Measurements from ENCODE around the gene WWOX.

WWOX gene

GRCh38 chr16:78737630-78738029 lies 638.2 kb downstream of the WWOX start:
- no peaks in the 10 kb centered on the region for H3K4me1 ChIP-seq (ENCODE audit: control insufficient read depth, insufficient read depth, low read length)
- no peaks in the 10 kb centered on the region for H3K36me3 ChIP-seq (ENCODE audit: control insufficient read depth in 2 of 2, insufficient read depth in 2 of 2, low read length in 2 of 2)
- H3K9me3 ChIP-seq (ENCODE audit: control insufficient read depth in 2 of 2, low read length in 2 of 2) = no peaks in the 10 kb centered on the region
- no peaks in the 10 kb centered on the region for H3K27me3 ChIP-seq (ENCODE audit: control insufficient read depth in 1 of 2, insufficient read depth in 2 of 2, low read length in 2 of 2)
- H3K9ac ChIP-seq (ENCODE audit: low read length in 2 of 2) = no peak overlapping the region
- H3K4me3 ChIP-seq (ENCODE audit: low read length in 2 of 2) = no peak overlapping the region
- no peak overlapping the region for H3K27ac ChIP-seq (ENCODE audit: low read length)

GRCh38 chr16:78738557-78738956 lies 639.1 kb downstream of the WWOX start:
- Histone ChIP-seq H3K36me3 (ENCODE audit: control insufficient read depth in 2 of 2, insufficient read depth in 2 of 2, low read length in 2 of 2) (no peaks in the 10 kb centered on the region), H3K4me3 (ENCODE audit: low read length in 2 of 2) (no peak overlapping the region), H3K9ac (ENCODE audit: low read length in 2 of 2) (no peak overlapping the region)

DNA sequence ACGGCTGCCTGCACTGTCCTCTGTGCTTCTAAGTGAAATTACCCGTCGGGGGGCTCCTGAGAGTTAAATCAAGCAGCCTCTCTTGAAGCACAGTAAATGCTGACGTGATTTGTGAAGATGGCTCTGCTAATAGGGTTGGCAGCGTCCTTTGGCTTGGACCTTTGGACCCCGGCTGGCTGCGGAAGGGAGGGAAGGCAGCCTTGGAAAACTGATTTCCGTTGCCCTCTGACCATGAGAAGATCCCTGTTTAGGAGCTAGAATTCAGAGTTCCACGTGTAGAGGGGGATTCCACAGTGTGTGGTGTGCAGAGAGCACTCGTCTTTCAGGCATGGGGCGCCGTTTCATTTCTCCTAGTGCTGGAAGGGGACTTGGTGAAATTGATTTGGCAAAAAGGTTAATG lies 640.8 kb downstream of the WWOX start:
- Histone ChIP-seq H3K27ac (ENCODE audit: low read length) (no peak overlapping the region), H3K27me3 (ENCODE audit: control insufficient read depth in 1 of 2, insufficient read depth in 2 of 2, low read length in 2 of 2) (no peaks in the 10 kb centered on the region), H3K4me3 (ENCODE audit: low read length in 2 of 2) (no peak overlapping the region), H3K9ac (ENCODE audit: low read length in 2 of 2) (no peak overlapping the region), H3K36me3 (ENCODE audit: control insufficient read depth in 2 of 2, insufficient read depth in 2 of 2, low read length in 2 of 2) (no peaks in the 10 kb centered on the region), H3K4me1 (ENCODE audit: control insufficient read depth, insufficient read depth, low read length) (peaks cover 7% of the 10 kb centered on the region), H3K9me3 (ENCODE audit: control insufficient read depth in 2 of 2, low read length in 2 of 2) (no peaks in the 10 kb centered on the region)

More at GRCh38 chr16:78738557-78738956, 639.1 kb downstream of the WWOX start:
- no peaks in the 10 kb centered on the region for H3K27me3 ChIP-seq (ENCODE audit: control insufficient read depth in 1 of 2, insufficient read depth in 2 of 2, low read length in 2 of 2)
- no peaks in the 10 kb centered on the region for H3K9me3 ChIP-seq (ENCODE audit: control insufficient read depth in 2 of 2, low read length in 2 of 2)
- no peak overlapping the region for H3K27ac ChIP-seq (ENCODE audit: low read length)
- H3K4me1 ChIP-seq (ENCODE audit: control insufficient read depth, insufficient read depth, low read length) = peaks cover 3% of the 10 kb centered on the region

GRCh38 chr16:78742501-78743283 lies 643.2 kb downstream of the WWOX start:
- Histone ChIP-seq H3K4me3 (ENCODE audit: low read length in 2 of 2) (peak overlapping the region; percentile 31 to 66), H3K36me3 (ENCODE audit: control insufficient read depth in 2 of 2, insufficient read depth in 2 of 2, low read length in 2 of 2) (no peaks in the 10 kb centered on the region), H3K27me3 (ENCODE audit: control insufficient read depth in 1 of 2, insufficient read depth in 2 of 2, low read length in 2 of 2) (no peaks in the 10 kb centered on the region), H3K9ac (ENCODE audit: low read length in 2 of 2) (peak overlapping the region in 1 of 2 donors; percentile 21), H3K9me3 (ENCODE audit: control insufficient read depth in 2 of 2, low read length in 2 of 2) (no peaks in the 10 kb centered on the region), H3K27ac (ENCODE audit: low read length) (no peak overlapping the region), H3K4me1 (ENCODE audit: control insufficient read depth, insufficient read depth, low read length) (peaks cover 13% of the 10 kb centered on the region)

- no peak overlapping the region for H3K9ac ChIP-seq (ENCODE audit: low read length in 2 of 2)
- no peaks in the 10 kb centered on the region for H3K27me3 ChIP-seq (ENCODE audit: control insufficient read depth in 1 of 2, insufficient read depth in 2 of 2, low read length in 2 of 2)
- H3K9me3 ChIP-seq (ENCODE audit: control insufficient read depth in 2 of 2, low read length in 2 of 2) = no peaks in the 10 kb centered on the region
- no peak overlapping the region for H3K4me3 ChIP-seq (ENCODE audit: low read length in 2 of 2)
- no peaks in the 10 kb centered on the region for H3K36me3 ChIP-seq (ENCODE audit: control insufficient read depth in 2 of 2, insufficient read depth in 2 of 2, low read length in 2 of 2)
- peaks cover 13% of the 10 kb centered on the region for H3K4me1 ChIP-seq (ENCODE audit: control insufficient read depth, insufficient read depth, low read length)
- H3K27ac ChIP-seq (ENCODE audit: low read length) = no peak overlapping the region
Observed at GRCh38 chr16:78743556-78743955, 644.1 kb downstream of the WWOX start.

DNA sequence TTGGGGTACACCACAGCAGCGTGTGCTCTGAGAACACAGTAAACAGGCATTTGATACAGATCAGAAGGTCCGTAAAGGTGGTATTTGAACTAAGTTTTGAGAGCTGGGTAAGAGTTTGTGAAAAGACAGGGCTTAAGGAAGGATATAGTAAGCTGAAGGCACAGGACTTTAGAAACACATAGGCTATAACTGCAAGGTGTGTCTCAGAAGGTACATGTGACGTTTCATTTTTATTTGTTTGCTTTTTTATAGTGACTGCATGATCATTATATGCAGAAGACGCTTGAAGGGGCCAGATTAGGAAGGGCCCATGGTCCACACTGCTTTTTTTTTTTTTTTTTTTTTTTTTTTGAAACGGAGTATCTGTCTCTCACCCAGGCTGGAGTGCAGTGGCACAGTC lies 644.6 kb downstream of the WWOX start:
- H3K36me3 ChIP-seq (ENCODE audit: control insufficient read depth in 2 of 2, insufficient read depth in 2 of 2, low read length in 2 of 2) = no peaks in the 10 kb centered on the region
- no peak overlapping the region for H3K4me3 ChIP-seq (ENCODE audit: low read length in 2 of 2)
- peaks cover 13% of the 10 kb centered on the region for H3K4me1 ChIP-seq (ENCODE audit: control insufficient read depth, insufficient read depth, low read length)
- no peaks in the 10 kb centered on the region for H3K9me3 ChIP-seq (ENCODE audit: control insufficient read depth in 2 of 2, low read length in 2 of 2)
- H3K27me3 ChIP-seq (ENCODE audit: control insufficient read depth in 1 of 2, insufficient read depth in 2 of 2, low read length in 2 of 2) = no peaks in the 10 kb centered on the region
- H3K9ac ChIP-seq (ENCODE audit: low read length in 2 of 2) = no peak overlapping the region
- no peak overlapping the region for H3K27ac ChIP-seq (ENCODE audit: low read length)

DNA sequence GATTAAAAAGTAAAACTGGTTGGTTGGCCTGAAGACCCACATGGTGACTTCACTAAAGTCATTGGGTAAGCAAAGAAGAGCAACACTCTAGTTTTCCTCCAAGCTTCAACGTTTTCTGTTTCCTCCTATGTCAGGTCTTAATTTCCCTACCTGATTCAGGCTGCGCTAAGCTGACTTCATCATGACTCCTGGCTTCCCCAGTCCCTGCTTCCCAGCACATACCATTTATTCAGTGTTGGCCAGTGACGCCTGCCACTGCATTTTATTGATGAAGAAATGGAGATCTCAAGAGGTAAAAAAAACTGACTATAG lies 645.3 kb downstream of the WWOX start:
- no peaks in the 10 kb centered on the region for H3K9me3 ChIP-seq (ENCODE audit: control insufficient read depth in 2 of 2, low read length in 2 of 2)
- H3K4me3 ChIP-seq (ENCODE audit: low read length in 2 of 2) = no peak overlapping the region
- H3K27me3 ChIP-seq (ENCODE audit: control insufficient read depth in 1 of 2, insufficient read depth in 2 of 2, low read length in 2 of 2) = no peaks in the 10 kb centered on the region
- peaks cover 13% of the 10 kb centered on the region for H3K4me1 ChIP-seq (ENCODE audit: control insufficient read depth, insufficient read depth, low read length)
- H3K27ac ChIP-seq (ENCODE audit: low read length) = no peak overlapping the region
- H3K36me3 ChIP-seq (ENCODE audit: control insufficient read depth in 2 of 2, insufficient read depth in 2 of 2, low read length in 2 of 2) = no peaks in the 10 kb centered on the region
- H3K9ac ChIP-seq (ENCODE audit: low read length in 2 of 2) = no peak overlapping the region

DNA sequence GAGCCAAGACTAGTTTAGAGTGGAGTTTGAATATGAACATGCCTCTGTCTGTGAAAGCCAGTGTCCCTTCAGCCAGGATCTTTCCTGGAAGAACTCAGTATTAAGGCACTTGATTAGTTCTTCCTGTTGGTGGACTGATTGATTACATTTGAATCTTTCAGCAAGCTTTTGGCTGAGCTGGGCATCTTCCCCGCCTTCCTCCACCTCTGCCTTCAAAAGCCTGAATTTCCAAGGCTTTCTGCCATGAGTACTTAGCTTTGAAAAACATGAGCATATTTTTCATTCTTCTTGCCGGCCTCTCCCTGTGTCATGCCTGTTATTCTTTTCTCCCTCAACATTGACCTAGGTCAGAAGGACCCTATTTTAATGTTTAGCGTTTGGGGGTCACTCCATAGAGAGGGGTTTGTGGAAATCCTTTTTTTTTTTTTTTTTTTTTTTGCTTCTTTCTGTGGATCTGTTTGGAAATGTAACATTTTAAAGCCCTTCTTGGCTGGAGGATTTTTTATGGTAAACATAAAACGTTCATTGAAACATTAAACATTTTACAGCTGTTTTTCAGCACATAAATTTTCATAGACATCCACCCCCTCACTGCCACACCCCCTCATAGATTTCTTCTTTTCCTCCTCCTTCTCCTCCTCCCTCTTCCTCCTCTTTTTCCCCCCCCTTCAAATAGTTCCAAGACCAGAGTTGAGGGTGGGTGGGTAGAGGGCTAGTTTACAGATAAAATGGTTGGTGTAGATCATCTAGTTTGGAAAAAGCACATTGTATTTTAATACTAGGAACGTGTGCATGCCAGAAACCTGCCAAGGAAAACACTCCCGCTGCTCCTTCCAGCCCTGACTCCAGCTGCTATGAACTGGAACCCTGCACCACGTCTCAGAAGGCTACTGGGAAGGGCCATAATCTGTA lies 645.9 kb downstream of the WWOX start:
- Histone ChIP-seq H3K9ac (ENCODE audit: low read length in 2 of 2) (no peak overlapping the region), H3K27me3 (ENCODE audit: control insufficient read depth in 1 of 2, insufficient read depth in 2 of 2, low read length in 2 of 2) (no peaks in the 10 kb centered on the region), H3K4me1 (ENCODE audit: control insufficient read depth, insufficient read depth, low read length) (peaks cover 13% of the 10 kb centered on the region), H3K4me3 (ENCODE audit: low read length in 2 of 2) (no peak overlapping the region), H3K9me3 (ENCODE audit: control insufficient read depth in 2 of 2, low read length in 2 of 2) (no peaks in the 10 kb centered on the region), H3K27ac (ENCODE audit: low read length) (no peak overlapping the region), H3K36me3 (ENCODE audit: control insufficient read depth in 2 of 2, insufficient read depth in 2 of 2, low read length in 2 of 2) (no peaks in the 10 kb centered on the region)

DNA sequence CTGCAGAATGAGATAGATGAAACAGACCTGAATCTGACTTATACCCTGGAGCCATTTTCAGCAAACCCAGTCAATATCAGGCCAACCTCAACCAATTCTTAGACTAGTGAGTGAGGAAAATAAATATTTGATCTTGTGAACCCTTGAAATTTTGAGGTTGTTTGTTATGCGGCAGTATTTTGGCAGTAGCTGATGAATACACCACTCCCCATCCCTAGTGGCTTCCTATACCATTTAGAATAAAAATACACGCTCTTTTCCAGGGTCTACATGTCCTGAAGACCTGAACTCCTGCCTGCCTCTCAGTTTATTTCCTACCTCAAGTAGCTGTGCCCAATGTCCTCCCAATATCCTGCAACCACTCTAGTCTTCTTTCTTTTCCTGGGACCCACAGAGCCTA lies 647.3 kb downstream of the WWOX start:
- peaks cover 13% of the 10 kb centered on the region for H3K4me1 ChIP-seq (ENCODE audit: control insufficient read depth, insufficient read depth, low read length)
- no peaks in the 10 kb centered on the region for H3K9me3 ChIP-seq (ENCODE audit: control insufficient read depth in 2 of 2, low read length in 2 of 2)
- H3K27ac ChIP-seq (ENCODE audit: low read length) = no peak overlapping the region
- no peak overlapping the region for H3K4me3 ChIP-seq (ENCODE audit: low read length in 2 of 2)
- no peaks in the 10 kb centered on the region for H3K27me3 ChIP-seq (ENCODE audit: control insufficient read depth in 1 of 2, insufficient read depth in 2 of 2, low read length in 2 of 2)
- H3K9ac ChIP-seq (ENCODE audit: low read length in 2 of 2) = no peak overlapping the region
- no peaks in the 10 kb centered on the region for H3K36me3 ChIP-seq (ENCODE audit: control insufficient read depth in 2 of 2, insufficient read depth in 2 of 2, low read length in 2 of 2)

DNA sequence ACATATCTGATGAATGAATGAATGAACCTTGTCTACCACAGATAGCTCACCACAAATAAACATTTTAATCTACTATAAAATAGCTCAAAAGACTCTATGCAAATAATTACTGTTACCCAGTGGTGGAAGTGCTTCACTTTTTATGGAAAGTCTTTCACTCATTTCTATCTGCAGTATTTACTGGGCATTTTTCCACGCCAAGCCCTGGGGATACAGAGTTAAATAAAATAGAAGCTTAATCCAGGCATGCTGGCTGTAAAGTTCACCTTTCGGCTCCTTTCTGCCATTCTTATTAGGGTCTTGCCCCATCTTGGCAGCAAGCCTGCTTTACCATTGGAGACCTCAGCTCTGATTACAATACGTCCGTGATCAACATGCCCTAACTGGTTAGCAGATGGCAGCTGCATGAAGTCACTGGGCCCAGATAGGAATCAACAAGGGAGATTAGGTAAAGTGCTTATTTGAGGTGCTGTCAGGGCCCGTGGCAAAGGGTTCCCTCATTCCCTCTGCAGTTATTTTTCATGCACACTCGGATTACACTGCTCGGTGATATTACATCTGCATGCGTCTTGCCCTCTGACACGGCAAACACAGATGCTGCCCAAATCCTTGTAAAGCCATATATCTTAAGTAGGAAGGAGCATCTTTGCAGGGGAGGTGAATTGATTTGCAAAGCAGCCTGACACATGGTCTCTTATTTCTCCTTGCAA lies 648.9 kb downstream of the WWOX start:
- H3K9ac ChIP-seq (ENCODE audit: low read length in 2 of 2) = no peak overlapping the region
- H3K27me3 ChIP-seq (ENCODE audit: control insufficient read depth in 1 of 2, insufficient read depth in 2 of 2, low read length in 2 of 2) = no peaks in the 10 kb centered on the region
- no peaks in the 10 kb centered on the region for H3K9me3 ChIP-seq (ENCODE audit: control insufficient read depth in 2 of 2, low read length in 2 of 2)
- H3K4me1 ChIP-seq (ENCODE audit: control insufficient read depth, insufficient read depth, low read length) = peaks cover 10% of the 10 kb centered on the region
- no peak overlapping the region for H3K27ac ChIP-seq (ENCODE audit: low read length)
- H3K36me3 ChIP-seq (ENCODE audit: control insufficient read depth in 2 of 2, insufficient read depth in 2 of 2, low read length in 2 of 2) = no peaks in the 10 kb centered on the region
- no peak overlapping the region for H3K4me3 ChIP-seq (ENCODE audit: low read length in 2 of 2)
